ENCODE results near the gene RECQL5.

GRCh38 chr17:75649687-75650086 lies 17.3 kb downstream of the RECQL5 start:
- TF ChIP-seq CTCF (IDR thresholded peaks at IDR 0.05) = no peak
- no peak for TF ChIP-seq ZFX (IDR thresholded peaks at IDR 0.05; ENCODE audit: borderline replicate concordance)
